ENCODE results near the gene TMEM178A. TPM values are rescaled to one million over a fixed set of nuclear protein-coding genes. Genes with fewer than 3 reads are reported as not detected.

The TMEM178A gene
- polyA plus RNA-seq, 1 donor, result 102 TPM

DNA sequence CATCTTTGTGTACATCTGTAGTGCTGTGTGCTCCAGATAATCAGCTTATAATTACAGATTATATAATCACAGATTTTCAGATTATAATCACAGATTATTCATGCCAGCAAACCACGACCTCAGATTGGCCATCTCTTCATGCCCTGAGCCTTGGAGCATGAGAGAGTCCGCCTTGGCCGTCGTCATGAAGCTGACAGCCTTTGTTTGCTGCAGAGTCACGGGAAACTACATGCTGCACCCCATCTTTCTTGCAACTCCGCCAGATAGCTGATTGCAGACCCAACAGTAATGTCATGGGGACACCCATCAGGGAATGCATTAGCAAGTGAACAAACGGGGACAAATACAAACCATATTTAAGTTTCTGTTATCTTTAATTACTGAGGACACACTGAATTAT, 7.3 kb downstream of the TMEM178A start:
- no peak for DNase-seq

GRCh38 chr2:39676342-39676741, 10.6 kb downstream of the TMEM178A start:
- no peak for DNase-seq

GRCh38 chr2:39678170-39678569, 12.5 kb downstream of the TMEM178A start:
- no peak for DNase-seq

GRCh38 chr2:39679805-39680204, 14.1 kb downstream of the TMEM178A start:
- DNase-seq, result no peak

DNA sequence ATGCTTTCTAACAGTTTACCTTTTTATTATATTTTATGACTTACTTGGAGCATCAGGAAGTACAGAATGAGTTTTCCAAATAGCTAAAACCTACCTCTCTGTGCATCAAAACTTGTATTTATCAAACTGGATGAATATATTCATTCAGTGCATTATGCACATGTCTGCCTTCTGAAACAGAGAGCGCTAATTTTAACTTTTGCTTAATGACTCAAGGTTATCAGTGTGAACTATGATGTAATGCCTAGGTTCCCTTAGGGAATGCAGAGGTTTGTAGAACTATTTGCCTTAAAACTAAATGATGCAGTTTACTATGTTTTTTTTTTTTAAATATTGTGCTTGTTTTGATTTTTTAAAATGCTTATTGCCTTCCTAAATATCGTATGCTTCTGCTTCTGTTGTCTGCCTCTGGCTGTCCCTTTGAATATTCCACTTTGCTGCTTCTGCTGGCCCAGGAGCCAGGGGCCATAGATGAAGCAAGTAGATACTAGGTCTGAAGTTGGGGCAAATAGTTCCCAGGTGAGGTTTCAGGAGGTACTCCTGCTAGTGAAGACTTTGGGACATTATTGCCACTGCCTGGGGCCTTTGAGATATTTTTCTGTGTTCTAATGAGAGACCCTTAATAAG, 16.5 kb downstream of the TMEM178A start:
- DNase-seq, result no peak

DNA sequence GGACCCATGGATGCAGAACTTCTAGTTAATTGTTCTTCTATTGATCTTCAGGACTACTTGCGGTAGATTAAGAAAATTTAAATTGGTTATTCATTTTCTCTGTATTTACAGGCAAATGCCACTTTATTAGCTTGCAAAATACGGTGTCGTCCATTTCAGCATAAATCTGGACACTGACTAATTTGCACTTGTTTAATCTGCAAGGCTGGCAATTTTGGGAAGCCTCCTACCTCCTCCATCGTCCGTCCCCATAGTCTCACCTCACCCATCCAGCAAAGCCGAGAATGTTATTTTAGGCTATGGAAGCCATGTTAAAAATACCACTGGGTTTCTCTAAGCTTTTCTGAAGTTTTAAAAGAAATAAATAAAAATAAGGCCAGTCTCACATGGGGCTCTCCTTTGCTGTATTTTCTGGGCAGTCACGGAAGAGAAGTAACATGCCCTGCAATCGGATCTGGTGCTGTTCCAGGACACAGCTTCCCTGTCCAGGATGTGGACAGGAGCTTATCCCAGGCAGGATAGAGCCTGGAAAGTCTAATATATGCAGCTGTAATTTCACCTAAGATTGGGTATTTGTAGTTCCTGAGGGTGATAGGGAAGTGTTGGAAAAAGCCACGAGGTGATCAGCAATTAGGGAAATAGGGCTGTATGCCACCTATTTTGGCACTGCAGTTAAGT, 17.4 kb downstream of the TMEM178A start:
- no peak for DNase-seq

DNA sequence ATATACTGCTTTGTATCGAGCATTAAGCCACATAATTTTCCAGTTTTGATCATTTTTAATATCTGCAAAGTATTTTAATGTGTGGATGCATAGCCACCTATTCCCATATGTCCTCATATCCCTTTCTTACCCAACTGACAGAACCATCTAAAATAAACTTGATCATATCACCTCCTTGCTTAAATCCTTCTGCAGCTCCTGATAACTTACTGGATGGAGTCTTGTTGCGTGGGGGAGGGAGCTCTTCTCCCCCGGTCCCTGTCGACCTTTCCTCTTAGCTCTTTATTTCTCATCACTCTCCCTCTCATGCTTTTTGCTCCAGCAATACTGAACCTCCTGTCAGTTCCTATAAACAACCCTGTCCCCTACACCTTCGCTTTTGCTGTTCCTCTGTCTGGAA, 18.7 kb downstream of the TMEM178A start:
- DNase-seq, result no peak

DNA sequence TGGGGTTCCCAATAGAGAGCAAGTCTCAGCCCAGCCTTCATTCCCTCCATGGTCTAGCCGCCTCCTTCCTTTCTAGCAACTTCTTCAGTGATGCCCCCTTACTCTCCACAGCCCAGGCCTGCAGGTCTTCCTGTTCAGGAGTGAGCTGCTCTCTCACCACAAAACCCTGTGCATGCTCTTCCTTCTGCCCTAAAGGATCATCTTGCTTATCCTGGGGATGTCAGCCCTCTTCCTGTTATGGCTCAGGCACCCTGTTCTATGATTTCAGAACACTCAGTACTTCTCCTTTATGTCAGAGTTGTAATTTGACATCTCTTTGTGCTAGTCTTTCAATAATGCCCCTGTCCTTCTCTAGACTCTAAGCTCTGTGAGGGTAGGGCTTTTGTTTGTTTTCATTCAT, 19.4 kb downstream of the TMEM178A start:
- DNase-seq, result no peak

DNA sequence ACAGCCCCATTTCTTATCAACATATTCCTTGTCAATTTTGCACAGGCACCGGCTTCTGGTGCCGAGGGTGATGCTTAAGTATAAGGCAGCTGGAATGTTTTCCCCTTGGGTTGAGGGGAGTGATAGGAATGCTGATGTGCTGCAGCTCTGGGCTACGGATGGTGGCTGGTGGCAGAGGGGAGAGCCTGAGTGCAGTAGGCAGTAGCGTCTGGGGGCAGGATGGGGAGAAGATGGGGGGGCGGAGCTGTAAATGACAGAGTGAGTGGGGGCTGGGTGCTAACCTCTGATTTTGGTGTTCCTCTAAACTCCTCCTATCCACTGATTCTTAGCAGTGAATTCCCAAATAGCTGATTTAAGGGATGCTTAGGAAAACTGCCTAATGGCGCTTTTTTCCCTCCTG, 20.7 kb downstream of the TMEM178A start:
- DNase-seq, result no peak

GRCh38 chr2:39688181-39688580, 22.5 kb downstream of the TMEM178A start:
- no peak for DNase-seq

- DNase-seq, result no peak
Observed at GRCh38 chr2:39689272-39689841, 23.6 kb downstream of the TMEM178A start.

GRCh38 chr2:39689876-39690275, 24.2 kb downstream of the TMEM178A start:
- DNase-seq, result no peak

- peak; percentile 54 for DNase-seq
Observed at GRCh38 chr2:39693245-39693644, 27.5 kb downstream of the TMEM178A start.

- peak; percentile 52 for DNase-seq
Observed at GRCh38 chr2:39696101-39696553, 30.4 kb downstream of the TMEM178A start.

GRCh38 chr2:39696838-39697237, 31.1 kb downstream of the TMEM178A start:
- DNase-seq, result peak; percentile 54

DNA sequence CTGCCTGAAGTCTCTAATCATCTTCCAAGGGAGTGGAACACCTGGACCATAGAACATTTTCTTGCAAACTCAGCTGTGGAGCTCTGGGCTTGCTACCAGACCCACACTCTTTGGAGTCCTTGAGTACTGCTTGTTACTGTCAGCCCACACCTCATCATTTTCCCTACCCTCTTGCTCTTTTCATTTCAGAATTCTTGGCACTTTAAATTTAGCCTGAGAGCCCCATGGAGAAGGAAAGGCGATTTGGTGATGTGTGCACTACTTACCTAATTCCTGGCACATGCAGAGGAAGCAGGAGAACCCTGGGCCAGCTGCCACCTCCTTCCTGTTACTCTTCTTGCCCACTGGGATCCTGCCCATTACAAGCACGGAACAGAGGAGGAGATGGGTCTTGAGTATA, 31.7 kb downstream of the TMEM178A start:
- DNase-seq, result no peak

DNA sequence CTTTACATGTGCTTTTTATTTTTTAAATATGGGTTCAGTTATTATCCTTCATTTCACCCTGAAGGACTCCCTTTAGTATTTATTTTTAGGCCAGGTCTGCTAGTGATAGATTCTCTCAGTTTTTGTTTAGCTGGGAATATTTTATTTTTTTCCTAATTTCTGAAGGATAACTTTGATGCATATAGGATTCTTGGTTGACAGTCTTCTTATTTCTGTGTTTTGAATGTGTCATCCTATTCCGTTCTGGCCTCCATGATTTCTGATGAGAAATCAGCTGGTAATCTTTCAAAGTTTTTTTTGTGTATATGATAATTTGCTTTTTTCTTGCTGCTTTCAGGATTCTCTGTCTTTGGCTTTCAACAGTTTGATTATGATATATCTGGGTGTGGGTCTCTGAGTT, 35.4 kb downstream of the TMEM178A start:
- DNase-seq, result no peak

GRCh38 chr2:39703181-39703872, 37.6 kb downstream of the TMEM178A start:
- DNase-seq, result no peak

GRCh38 chr2:39704540-39704939, 38.8 kb downstream of the TMEM178A start:
- DNase-seq, result no peak

- DNase-seq, result no peak
Observed at GRCh38 chr2:39705638-39706037, 39.9 kb downstream of the TMEM178A start.

DNA sequence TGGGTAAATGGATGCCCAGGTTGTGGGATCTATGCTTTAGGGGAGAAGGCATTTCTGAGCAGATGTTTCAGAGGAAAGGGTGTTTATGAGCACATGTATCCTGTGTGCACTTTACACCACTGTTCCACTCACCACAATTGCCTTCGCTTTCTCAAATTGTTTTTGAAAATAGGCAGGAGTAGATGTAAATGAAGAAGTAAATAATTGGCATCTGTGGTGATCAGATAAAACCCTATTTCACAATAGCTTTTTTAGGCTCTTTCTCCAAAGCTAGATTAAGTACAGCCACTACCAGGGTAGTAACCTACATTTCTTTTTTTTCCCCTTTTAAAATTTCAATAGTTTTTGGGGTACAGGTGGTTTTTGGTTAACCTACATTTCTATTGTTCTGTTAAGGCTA, 40.6 kb downstream of the TMEM178A start:
- no peak for DNase-seq

DNA sequence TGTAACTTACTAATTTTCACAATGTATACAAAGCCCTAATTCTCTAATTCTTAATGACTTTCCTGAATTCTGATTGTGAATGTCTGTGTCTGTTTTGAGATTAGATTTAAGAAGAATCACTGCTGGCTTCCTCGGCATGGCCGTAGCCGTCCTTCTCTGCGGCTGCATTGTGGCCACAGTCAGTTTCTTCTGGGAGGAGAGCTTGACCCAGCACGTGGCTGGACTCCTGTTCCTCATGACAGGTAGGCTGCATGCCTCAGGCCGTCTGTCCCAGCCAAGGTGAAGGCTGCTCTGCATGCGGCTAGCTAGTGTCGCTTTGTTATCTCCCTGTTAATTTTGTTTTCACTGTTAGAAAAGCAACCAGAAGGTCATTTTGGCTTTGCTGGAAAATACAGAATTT, 41.2 kb downstream of the TMEM178A start:
- DNase-seq, result no peak

- DNase-seq, result no peak
Observed at GRCh38 chr2:39708003-39708402, 42.3 kb downstream of the TMEM178A start.
